Immature natural killer cell (primary cell): ENCODE measurements around the gene ZNF281. TPM values are rescaled to one million over a fixed set of nuclear protein-coding genes. Genes with fewer than 3 reads are reported as not detected.

Source experiments
- DNase-seq, 3 donors: peaks; one replicate each; pipeline ENCODE4 v3.0.0; 2022; ENCODE audit warnings: mixed read lengths in 1 of 3
- H3K27ac Mint-ChIP-seq, 6 donors: one replicate each; pipeline ENCODE4 v1.8.0; 2020; ENCODE audit warnings: mixed read lengths in 6 of 6, mild to moderate bottlenecking in 5 of 6, inconsistent platforms in 4 of 6, moderate library complexity in 3 of 6
- H3K27me3 Mint-ChIP-seq, 3 donors: one replicate each; pipeline ENCODE4 v1.8.0; 2020 to 2021; ENCODE audit warnings: low read depth in 3 of 3, mild to moderate bottlenecking in 3 of 3, mixed read lengths in 3 of 3, moderate library complexity in 3 of 3, inconsistent platforms in 1 of 3
- H3K36me3 Mint-ChIP-seq, 3 donors: one replicate each; pipeline ENCODE4 v1.8.0; 2020; ENCODE audit warnings: mixed read lengths in 3 of 3, inconsistent platforms in 2 of 3, mild to moderate bottlenecking in 2 of 3
- H3K4me1 Mint-ChIP-seq, 2 donors: one replicate each; pipeline ENCODE4 v1.8.0; 2020; ENCODE audit warnings: inconsistent platforms in 2 of 2, mild to moderate bottlenecking in 2 of 2, mixed read lengths in 2 of 2, moderate library complexity in 1 of 2
- H3K4me3 Mint-ChIP-seq, 5 donors: one replicate each; pipeline ENCODE4 v1.8.0; 2020; ENCODE audit warnings: mild to moderate bottlenecking in 5 of 5, mixed read lengths in 5 of 5, inconsistent platforms in 3 of 5, moderate library complexity in 3 of 5
- H3K9me3 Mint-ChIP-seq, 6 donors: one replicate each; pipeline ENCODE4 v1.8.0; 2020; ENCODE audit warnings: mild to moderate bottlenecking in 6 of 6, mixed read lengths in 6 of 6, inconsistent platforms in 4 of 6, moderate library complexity in 3 of 6
- polyA plus RNA-seq, 3 donors: library from polyadenylated mRNA; unstranded; fragments of 300-500 nt; fragmentation: Illumina TruSeq; gene quantifications; one replicate each; pipeline ENCODE4 v1.2.3, GENCODE V29; 2021

The ZNF281 gene, protein sequence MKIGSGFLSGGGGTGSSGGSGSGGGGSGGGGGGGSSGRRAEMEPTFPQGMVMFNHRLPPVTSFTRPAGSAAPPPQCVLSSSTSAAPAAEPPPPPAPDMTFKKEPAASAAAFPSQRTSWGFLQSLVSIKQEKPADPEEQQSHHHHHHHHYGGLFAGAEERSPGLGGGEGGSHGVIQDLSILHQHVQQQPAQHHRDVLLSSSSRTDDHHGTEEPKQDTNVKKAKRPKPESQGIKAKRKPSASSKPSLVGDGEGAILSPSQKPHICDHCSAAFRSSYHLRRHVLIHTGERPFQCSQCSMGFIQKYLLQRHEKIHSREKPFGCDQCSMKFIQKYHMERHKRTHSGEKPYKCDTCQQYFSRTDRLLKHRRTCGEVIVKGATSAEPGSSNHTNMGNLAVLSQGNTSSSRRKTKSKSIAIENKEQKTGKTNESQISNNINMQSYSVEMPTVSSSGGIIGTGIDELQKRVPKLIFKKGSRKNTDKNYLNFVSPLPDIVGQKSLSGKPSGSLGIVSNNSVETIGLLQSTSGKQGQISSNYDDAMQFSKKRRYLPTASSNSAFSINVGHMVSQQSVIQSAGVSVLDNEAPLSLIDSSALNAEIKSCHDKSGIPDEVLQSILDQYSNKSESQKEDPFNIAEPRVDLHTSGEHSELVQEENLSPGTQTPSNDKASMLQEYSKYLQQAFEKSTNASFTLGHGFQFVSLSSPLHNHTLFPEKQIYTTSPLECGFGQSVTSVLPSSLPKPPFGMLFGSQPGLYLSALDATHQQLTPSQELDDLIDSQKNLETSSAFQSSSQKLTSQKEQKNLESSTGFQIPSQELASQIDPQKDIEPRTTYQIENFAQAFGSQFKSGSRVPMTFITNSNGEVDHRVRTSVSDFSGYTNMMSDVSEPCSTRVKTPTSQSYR
- 10 to 100 TPM; 15.3 to 33.3 (median 27.3) TPM for polyA plus RNA-seq

- Mint-ChIP-seq H3K9me3 (peaks cover 0 to 2% (median 0%) of the 10 kb centered on the region in 6 donors), H3K36me3 (peaks cover 13 to 22% (median 19%) of the 10 kb centered on the region in 3 donors), H3K27me3 (peaks cover 4 to 18% (median 6%) of the 10 kb centered on the region in 3 donors), H3K4me3 (peak within 1 kb of the TSS; percentile 96 to 99 (median 99)), H3K4me1 (peaks cover 48 to 57% of the 10 kb centered on the region in 2 donors), H3K27ac (peak within 1 kb of the TSS; percentile 86 to 98 (median 96))
- DNase-seq: peak; percentile 93 to 94 (median 93)
Measured at GRCh38 chr1:200409761-200410565, at the start of gene ZNF281. Gene ZNF281 (minus strand): TSS chr1:200410036. CDS start chr1:200409705, 331 bp downstream.

DNA sequence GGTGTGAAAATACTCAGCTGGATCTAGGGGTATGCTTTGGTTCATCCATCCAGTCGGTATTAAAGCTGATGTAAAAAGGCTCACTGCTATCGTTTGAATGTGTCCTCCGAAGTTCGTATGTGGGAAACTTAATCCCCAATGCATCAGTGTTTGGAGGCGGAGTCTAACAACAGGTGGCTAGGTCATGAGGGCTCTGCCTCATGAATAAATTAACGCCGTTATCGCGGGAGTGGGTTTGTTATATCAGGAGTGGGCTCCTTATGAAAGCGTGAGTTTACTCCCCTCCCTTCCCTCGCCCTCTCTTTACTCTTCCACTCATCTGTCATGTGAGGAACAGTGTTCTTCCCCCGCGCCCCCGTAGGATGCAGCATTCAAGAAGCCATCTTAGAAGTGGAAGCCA lies 48.9 kb upstream of the ZNF281 start:
- H3K4me1 Mint-ChIP-seq: no peaks in the 10 kb centered on the region
- no peak for DNase-seq
- H3K27ac Mint-ChIP-seq: no peak overlapping the region
- H3K36me3 Mint-ChIP-seq: no peaks in the 10 kb centered on the region
- H3K9me3 Mint-ChIP-seq: no peaks in the 10 kb centered on the region
- H3K4me3 Mint-ChIP-seq: no peak overlapping the region
- peaks cover 0 to 2% (median 0%) of the 10 kb centered on the region in 3 donors for H3K27me3 Mint-ChIP-seq

DNA sequence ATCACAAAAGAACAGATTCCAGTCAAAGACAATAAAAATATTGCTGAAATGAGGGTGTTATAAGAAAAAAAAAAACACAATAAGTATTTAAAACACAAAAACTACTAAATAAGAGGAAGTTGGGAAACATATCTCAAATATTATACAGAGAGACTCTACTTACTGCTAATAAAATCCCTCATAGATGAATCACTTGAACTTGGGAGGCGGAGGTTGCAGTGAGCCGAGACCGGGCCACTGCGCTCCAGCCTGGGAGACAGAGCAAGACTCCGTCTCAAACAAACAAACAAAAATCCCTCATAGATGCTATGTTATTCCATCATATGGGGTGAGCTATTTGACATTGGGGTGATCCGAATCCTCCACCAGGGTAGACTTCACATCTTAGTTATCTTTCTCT lies 48.0 kb upstream of the ZNF281 start:
- Mint-ChIP-seq H3K27ac (no peak overlapping the region), H3K27me3 (peaks cover 0 to 2% (median 0%) of the 10 kb centered on the region in 3 donors), H3K36me3 (no peaks in the 10 kb centered on the region), H3K9me3 (no peaks in the 10 kb centered on the region), H3K4me3 (no peak overlapping the region), H3K4me1 (no peaks in the 10 kb centered on the region)
- no peak for DNase-seq

DNA sequence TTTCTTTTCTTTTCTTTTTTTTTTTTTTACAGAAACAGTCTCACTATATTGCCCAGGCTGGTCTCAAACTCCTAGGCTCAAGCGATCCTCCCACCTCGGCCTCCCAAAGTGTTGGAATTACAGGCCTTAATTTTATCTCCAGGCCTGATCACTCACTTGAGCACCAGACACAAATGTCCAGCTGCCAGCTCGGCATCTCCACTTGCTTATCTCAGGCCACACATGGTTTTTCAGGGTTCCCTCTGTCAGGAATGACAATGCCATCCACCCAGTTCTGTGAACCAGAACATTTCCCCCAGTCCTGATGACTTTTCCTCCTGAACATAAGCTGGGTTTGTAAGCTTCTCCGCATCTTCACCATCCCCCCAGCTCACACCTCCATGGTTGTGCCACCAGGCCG lies 44.6 kb upstream of the ZNF281 start:
- H3K4me1 Mint-ChIP-seq: no peaks in the 10 kb centered on the region
- H3K27me3 Mint-ChIP-seq: peaks cover 0 to 2% (median 2%) of the 10 kb centered on the region in 3 donors
- no peaks in the 10 kb centered on the region for H3K9me3 Mint-ChIP-seq
- H3K36me3 Mint-ChIP-seq: no peaks in the 10 kb centered on the region
- H3K4me3 Mint-ChIP-seq: no peak overlapping the region
- DNase-seq: no peak
- no peak overlapping the region for H3K27ac Mint-ChIP-seq

DNA sequence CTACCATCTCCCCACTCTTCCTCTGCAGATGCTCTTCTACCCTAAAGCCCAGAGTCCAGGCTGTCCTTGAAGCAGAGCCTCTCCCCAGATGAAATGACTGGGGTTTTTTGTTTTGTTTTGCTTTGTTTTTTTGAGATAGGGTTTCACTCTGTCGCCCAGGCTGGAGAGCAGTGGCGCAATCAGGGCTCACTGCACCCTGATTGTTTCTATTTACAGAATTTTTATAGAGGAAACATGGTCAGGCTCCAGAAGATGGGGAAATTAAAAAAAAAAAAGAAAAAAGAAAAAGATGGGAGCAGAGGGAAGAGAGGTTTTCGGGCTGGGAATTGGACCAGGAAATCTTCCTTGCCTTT lies 43.7 kb upstream of the ZNF281 start:
- H3K27me3 Mint-ChIP-seq: peaks cover 0 to 2% (median 0%) of the 10 kb centered on the region in 3 donors
- no peaks in the 10 kb centered on the region for H3K4me1 Mint-ChIP-seq
- no peaks in the 10 kb centered on the region for H3K36me3 Mint-ChIP-seq
- no peak overlapping the region for H3K4me3 Mint-ChIP-seq
- H3K27ac Mint-ChIP-seq: no peak overlapping the region
- H3K9me3 Mint-ChIP-seq: no peaks in the 10 kb centered on the region
- DNase-seq: no peak

- Mint-ChIP-seq H3K4me3 (no peak overlapping the region), H3K4me1 (no peaks in the 10 kb centered on the region), H3K27me3 (peaks cover 0 to 2% (median 0%) of the 10 kb centered on the region in 3 donors), H3K36me3 (no peaks in the 10 kb centered on the region), H3K9me3 (no peaks in the 10 kb centered on the region), H3K27ac (no peak overlapping the region)
- no peak for DNase-seq
Measured at GRCh38 chr1:200452850-200453552, 43.2 kb upstream of the ZNF281 start.

DNA sequence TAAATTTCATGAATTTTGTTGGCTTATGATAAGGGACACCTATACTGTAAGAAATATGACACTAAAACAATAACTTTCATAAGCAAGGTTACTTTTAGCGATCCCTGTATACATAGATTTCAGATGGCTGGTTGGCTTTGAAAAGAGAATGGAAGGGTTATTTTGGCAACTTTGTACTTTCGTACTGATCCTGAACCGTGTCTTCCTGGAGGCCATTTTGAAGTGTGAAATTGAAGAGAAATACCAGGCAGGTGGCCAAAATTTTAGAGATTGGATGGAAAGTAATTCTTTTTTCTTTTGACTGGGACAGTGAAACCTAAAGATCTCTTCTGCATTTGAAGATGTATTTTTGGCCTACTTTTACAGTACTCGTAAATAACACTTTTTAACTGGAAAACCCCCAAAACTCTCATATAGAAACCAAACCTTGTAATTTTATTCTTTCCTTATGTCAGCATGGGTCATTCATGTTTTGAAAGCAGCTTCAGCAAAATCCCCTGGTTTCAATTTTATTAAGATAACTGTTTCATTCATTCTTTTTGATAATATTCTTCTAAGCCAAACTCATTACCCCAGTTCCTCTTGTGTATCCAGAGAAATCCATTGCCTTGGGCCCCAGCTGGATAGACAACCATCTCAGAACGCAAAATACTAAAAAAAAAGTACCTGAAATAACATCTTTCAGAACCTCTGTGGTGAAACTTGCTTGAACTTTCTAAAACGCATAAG lies 38.4 kb upstream of the ZNF281 start:
- H3K27ac Mint-ChIP-seq: no peak overlapping the region
- no peak overlapping the region for H3K4me3 Mint-ChIP-seq
- no peak for DNase-seq

GRCh38 chr1:200445213-200445612 lies 35.4 kb upstream of the ZNF281 start:
- Mint-ChIP-seq H3K27me3 (peaks cover 0 to 3% (median 0%) of the 10 kb centered on the region in 3 donors), H3K36me3 (no peaks in the 10 kb centered on the region), H3K4me3 (no peak overlapping the region), H3K9me3 (no peaks in the 10 kb centered on the region), H3K27ac (no peak overlapping the region), H3K4me1 (no peaks in the 10 kb centered on the region)
- DNase-seq: no peak

More for the DNA sequence above, 38.4 kb upstream of the ZNF281 start:
- H3K27me3 Mint-ChIP-seq: peaks cover 0 to 2% (median 0%) of the 10 kb centered on the region in 3 donors
- no peaks in the 10 kb centered on the region for H3K9me3 Mint-ChIP-seq
- H3K4me1 Mint-ChIP-seq: no peaks in the 10 kb centered on the region
- H3K36me3 Mint-ChIP-seq: no peaks in the 10 kb centered on the region

GRCh38 chr1:200444478-200444877 lies 34.6 kb upstream of the ZNF281 start:
- Mint-ChIP-seq H3K4me3 (no peak overlapping the region), H3K27ac (no peak overlapping the region)
- no peak for DNase-seq

DNA sequence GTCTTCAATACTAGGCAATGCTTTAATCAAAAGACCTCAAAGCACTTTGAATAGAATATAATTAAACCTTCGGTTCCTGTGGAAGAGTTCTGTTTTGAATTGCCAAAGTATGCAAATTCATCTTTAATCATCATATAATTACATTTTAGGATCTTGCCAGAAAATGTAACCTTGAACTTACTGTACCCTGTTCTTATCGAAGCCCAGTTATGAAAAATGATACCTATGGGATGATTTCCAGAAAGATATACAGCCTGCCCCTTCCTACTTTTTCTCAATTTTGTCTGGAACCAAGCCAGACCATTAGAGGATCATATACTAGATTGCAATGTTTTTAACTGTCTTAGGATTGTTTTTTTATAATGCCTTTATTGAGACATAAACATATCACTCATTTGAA lies 34.0 kb upstream of the ZNF281 start:
- H3K36me3 Mint-ChIP-seq: no peaks in the 10 kb centered on the region
- H3K4me3 Mint-ChIP-seq: no peak overlapping the region
- no peaks in the 10 kb centered on the region for H3K4me1 Mint-ChIP-seq
- H3K27me3 Mint-ChIP-seq: peaks cover 0 to 1% (median 0%) of the 10 kb centered on the region in 3 donors
- H3K9me3 Mint-ChIP-seq: no peaks in the 10 kb centered on the region
- DNase-seq: no peak
- H3K27ac Mint-ChIP-seq: no peak overlapping the region

More at GRCh38 chr1:200444478-200444877, 34.6 kb upstream of the ZNF281 start:
- Mint-ChIP-seq H3K27me3 (peaks cover 0 to 1% (median 0%) of the 10 kb centered on the region in 3 donors), H3K9me3 (no peaks in the 10 kb centered on the region), H3K4me1 (no peaks in the 10 kb centered on the region), H3K36me3 (no peaks in the 10 kb centered on the region)

DNA sequence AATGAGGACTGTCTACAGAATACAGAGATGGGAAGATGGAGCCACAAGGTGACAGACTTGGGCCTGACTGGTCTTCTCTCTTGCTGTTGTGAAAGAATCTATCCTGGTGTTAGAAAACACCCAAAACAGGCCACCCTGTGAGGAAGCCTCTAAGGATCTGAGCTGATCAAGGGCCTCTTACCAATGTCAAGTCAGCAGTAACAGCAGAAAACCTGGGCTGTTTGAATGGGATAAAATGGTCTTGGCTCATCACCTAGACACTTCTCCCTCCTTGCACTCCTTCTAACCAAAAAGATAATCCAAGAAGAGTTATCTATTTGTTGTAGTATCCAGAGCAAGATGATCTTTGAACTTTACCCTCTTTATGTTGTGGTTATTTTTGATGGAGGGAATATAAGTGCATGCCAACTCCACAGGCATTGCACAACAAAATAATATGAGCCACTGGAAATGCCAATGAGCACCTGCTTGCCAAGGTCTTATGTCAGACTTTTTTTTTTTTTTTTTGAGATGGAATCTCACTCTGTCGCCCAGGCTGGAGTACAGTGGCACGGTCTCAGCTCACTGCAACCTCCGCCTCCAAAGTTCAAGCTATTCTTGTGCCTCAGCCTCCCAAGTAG lies 32.8 kb upstream of the ZNF281 start:
- Mint-ChIP-seq H3K27ac (no peak overlapping the region), H3K4me3 (no peak overlapping the region), H3K4me1 (peaks cover 2 to 5% of the 10 kb centered on the region in 2 donors), H3K27me3 (peaks cover 0 to 1% (median 0%) of the 10 kb centered on the region in 3 donors), H3K9me3 (no peaks in the 10 kb centered on the region), H3K36me3 (no peaks in the 10 kb centered on the region)
- DNase-seq: no peak

DNA sequence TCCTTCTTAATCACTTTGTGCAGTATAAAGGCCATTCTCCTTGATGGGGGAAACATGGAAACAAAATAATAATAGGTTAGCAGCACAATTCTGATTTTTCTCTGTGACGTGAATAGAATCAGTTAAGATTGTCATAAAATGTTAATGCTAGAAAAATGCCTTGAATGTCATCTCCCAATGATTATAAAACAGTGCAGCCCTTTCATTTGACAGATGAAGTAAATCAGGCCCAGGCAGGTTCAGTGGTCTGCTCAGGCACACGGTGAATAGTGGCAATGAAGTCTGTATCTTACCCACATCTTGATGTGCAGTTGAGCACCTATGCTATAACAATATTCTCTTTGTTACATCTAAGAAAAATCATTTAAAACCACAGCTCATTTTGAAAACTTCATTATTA lies 32.2 kb upstream of the ZNF281 start:
- no peaks in the 10 kb centered on the region for H3K9me3 Mint-ChIP-seq
- H3K4me1 Mint-ChIP-seq: peaks cover 4 to 8% of the 10 kb centered on the region in 2 donors
- no peaks in the 10 kb centered on the region for H3K36me3 Mint-ChIP-seq
- no peak overlapping the region for H3K27ac Mint-ChIP-seq
- H3K27me3 Mint-ChIP-seq: peaks cover 0 to 1% (median 0%) of the 10 kb centered on the region in 3 donors
- no peak for DNase-seq
- H3K4me3 Mint-ChIP-seq: no peak overlapping the region
